Astrocyte of the spinal cord (primary cell): Measurements from ENCODE around the gene AGAP1.

Source experiments
- DNase-seq: peaks from one replicate; pipeline ENCODE4 v3.0.0; 2011; ENCODE audit warnings: low read depth, low spot score
- H3K4me3 ChIP-seq: 2 replicates; pipeline ENCODE4 v1.5.1; 2011; ENCODE audit warnings: low read depth, mild to moderate bottlenecking, low read length, moderate library complexity
- in situ Hi-C: cut with HindIII; loops from 2 replicates; pipeline ENCODE4 v1.10.0; 2017; ENCODE audit warnings: low sequenced_read_pairs
- TF ChIP-seq, protein P1 (sequence below): IDR thresholded peaks from 2 replicates; pipeline ENCODE4 v1.5.1; 2012; ENCODE audit warnings: low read depth, mild to moderate bottlenecking, low read length, inconsistent platforms

AGAP1 gene

DNA sequence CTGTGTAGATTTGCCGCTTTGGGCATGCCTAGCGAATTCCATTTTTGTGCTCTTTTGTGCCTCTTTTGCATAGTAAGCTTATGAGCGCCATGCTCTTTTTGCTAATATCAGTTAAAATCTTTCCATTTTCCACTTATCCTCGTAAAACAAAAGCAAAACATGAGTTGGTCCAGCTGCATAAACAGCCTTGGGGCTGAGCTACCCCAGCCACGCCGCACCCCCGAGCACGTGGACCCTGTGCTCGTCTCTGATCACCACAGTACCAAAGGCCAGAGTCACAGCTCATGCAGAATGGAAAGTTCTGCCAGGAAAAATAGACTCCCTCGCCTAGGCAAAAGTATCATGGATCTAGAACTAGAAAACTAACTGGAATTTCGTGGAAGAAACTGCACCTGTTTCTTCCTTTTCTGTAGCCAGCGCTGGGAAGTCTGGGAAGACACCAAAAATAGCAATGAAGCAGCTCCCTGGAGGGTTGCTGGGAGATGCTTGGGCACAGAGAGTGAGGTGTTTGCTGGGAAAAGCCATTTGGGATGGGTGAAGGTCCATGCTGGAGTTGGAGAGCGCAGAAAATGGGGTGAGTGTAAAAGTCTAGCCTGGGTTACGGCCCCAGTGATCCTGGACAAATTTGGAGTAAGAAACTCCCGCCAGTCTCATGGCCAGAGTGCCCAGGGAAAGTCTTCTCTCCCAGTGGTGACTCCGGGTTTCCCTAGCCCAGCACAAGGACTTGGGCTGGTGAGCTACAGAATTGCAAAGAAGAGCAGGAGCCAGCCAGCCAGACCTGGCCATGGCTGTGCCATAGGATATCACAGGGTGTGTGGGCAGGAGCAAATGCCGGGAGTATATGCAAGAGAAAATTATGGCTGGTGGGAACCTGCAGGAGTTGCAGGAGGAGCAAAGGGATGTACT is 456.0 kb downstream of the AGAP1 start:
- in situ Hi-C loops: no loop called here
- TF ChIP-seq, protein P1, sequence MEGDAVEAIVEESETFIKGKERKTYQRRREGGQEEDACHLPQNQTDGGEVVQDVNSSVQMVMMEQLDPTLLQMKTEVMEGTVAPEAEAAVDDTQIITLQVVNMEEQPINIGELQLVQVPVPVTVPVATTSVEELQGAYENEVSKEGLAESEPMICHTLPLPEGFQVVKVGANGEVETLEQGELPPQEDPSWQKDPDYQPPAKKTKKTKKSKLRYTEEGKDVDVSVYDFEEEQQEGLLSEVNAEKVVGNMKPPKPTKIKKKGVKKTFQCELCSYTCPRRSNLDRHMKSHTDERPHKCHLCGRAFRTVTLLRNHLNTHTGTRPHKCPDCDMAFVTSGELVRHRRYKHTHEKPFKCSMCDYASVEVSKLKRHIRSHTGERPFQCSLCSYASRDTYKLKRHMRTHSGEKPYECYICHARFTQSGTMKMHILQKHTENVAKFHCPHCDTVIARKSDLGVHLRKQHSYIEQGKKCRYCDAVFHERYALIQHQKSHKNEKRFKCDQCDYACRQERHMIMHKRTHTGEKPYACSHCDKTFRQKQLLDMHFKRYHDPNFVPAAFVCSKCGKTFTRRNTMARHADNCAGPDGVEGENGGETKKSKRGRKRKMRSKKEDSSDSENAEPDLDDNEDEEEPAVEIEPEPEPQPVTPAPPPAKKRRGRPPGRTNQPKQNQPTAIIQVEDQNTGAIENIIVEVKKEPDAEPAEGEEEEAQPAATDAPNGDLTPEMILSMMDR: no peak
- no peak overlapping the region for H3K4me3 ChIP-seq
- no peak for DNase-seq

DNA sequence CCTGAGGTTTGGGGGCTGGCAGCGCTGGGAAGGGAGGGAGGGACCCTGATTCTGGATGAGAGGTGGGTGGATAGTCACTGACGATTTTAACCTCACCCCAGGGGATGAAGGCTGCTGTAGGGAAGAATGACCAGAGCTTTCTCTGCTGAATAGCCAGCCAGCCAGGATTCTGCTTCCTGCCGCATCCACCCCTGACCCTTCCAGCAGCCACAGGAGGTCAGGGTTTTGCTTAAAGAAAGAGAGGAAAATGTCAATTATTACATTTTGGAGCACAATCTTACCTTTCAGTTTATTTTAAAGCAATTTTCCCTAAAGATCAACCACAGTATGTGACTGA is 456.6 kb downstream of the AGAP1 start:
- DNase-seq: no peak
- in situ Hi-C loops: no loop called here
- TF ChIP-seq, protein P1: no peak
- H3K4me3 ChIP-seq: no peak overlapping the region

DNA sequence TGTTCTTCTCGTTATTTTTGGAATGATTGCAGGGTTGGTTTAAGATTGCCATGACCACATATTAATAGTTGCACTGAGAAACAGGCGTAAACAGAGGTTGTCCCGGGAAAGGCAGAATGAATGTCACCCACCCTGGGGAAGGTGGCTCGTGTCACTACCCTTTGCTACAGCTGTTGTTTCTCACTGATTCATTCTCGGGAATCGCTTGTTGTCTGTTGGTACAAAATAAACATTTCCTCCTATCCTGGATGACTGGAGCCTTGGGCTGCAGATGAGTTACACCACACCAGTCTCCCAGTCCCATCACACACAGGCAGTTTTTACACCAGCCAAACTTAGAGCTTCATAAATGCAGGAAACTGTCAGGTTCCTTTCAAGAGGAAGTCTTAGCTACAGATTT is 457.6 kb downstream of the AGAP1 start:
- no peak for DNase-seq
- TF ChIP-seq, protein P1: no peak
- no peak overlapping the region for H3K4me3 ChIP-seq
- in situ Hi-C loops: no loop called here

DNA sequence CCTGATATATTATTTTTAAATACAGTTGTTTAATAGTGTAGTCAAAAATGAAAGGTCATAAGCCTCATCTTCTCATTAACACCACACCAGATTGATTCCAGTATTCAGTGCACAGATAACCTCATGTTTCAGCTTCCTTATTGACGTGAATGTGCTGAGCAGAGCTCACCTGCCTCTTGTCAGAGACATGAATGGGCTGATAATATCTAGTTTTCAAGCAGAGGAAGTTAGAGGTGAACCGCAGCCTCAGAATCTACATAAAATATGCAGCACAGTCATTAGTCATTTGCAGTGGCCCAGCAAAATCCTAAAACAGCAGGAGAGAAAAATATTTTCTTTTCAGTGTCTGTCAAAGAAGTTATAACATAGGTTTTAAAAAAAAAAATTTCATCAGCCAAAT is 458.1 kb downstream of the AGAP1 start:
- in situ Hi-C loops: no loop called here
- no peak for DNase-seq
- TF ChIP-seq, protein P1: no peak
- H3K4me3 ChIP-seq: no peak overlapping the region

DNA sequence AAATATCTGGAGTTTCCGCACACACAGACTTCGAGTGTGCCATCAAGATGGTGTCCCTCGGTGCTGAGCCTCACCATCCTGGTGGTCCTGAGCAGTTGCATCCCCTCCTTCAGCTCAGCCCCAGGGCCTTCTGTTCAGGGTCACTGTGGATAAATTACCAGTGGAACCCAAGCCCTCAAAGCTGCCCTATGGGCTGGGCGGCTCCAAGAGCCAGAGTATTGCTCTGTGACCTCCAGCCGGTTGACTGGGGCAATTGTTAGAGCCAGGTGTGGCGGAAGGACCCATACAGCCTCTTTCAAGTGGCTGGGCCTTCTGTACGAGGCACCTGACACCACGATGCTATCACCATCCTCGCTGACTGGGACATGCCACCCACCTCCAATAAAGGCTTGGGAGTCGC is 458.9 kb downstream of the AGAP1 start:
- TF ChIP-seq, protein P1: no peak
- DNase-seq: no peak
- H3K4me3 ChIP-seq: no peak overlapping the region
- in situ Hi-C loops: no loop called here

DNA sequence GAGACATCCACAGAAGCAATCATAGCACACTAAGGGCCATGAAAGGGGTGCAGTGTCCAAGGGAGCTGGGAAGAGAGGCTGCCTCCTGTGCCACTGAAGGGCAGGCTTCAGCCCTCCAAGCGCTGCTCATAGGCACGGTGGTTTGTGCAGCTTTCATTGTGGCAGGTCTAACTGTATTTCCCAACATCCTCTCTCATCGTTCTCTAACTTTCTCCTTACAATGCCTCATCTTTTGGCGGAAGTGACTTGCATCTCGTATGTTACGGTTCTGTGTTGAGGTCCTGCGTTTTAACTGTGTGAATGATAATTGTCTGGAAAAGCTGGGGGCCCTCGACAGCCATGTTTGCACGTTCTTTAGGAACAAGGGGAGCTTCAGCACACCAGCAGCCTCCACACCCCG is 460.4 kb downstream of the AGAP1 start:
- in situ Hi-C loops: no loop called here
- TF ChIP-seq, protein P1: no peak
- DNase-seq: no peak
- no peak overlapping the region for H3K4me3 ChIP-seq
